K562 (cell line): ENCODE data around the gene AP4S1. TPM values are rescaled to one million over a fixed set of nuclear protein-coding genes. Genes with fewer than 3 reads are reported as not detected.
A peak's percentile ranks its signal among the peaks of the same experiment; 100 is the strongest.

Source experiments
- AFF1 ChIP-seq, 2 experiments: fragments of 450-650 bp; IDR thresholded peaks; 2 replicates each; pipeline ENCODE4 v1.6.1; 2018; ENCODE audit warnings: mild to moderate bottlenecking in 2 of 2, low read depth in 1 of 2; ENCODE audit not compliant: partially characterized antibody in 2 of 2
- ARNT ChIP-seq, 2 experiments: fragments of 450-650 bp; IDR thresholded peaks; 2 replicates each; pipeline ENCODE4 v1.6.1; 2016; ENCODE audit warnings: mild to moderate bottlenecking in 1 of 2
- EHMT2 ChIP-seq: fragments of 450-650 bp; IDR thresholded peaks from 2 replicates; pipeline ENCODE4 v1.6.1; 2018; ENCODE audit warnings: antibody characterized with exemption
- EP400 ChIP-seq: fragments of 450-650 bp; IDR thresholded peaks from 2 replicates; pipeline ENCODE4 v1.6.1; 2017; ENCODE audit warnings: antibody characterized with exemption, mild to moderate bottlenecking, moderate library complexity
- HMGN3 ChIP-seq: IDR thresholded peaks from 2 replicates; pipeline ENCODE4 v1.6.1; 2011; ENCODE audit warnings: borderline replicate concordance, low read depth, mild to moderate bottlenecking, mixed read lengths, low read length; ENCODE audit not compliant: insufficient read length; ENCODE audit errors: extremely low read depth
- LCOR ChIP-seq: sonication (generic); formaldehyde crosslinking; IDR thresholded peaks from 2 replicates; pipeline ENCODE4 v1.8.0; 2022; ENCODE audit warnings: mild to moderate bottlenecking, missing genetic modification reagents
- MYNN ChIP-seq, 2 experiments: sonication (generic); formaldehyde crosslinking in 1 of 2; IDR thresholded peaks; 2 replicates each; pipeline versions ENCODE4 v1.5.0 to v1.6.1; 2016 to 2020; ENCODE audit warnings: antibody characterized with exemption in 1 of 2, missing genetic modification reagents in 1 of 2
- NCOA4 ChIP-seq: fragments of 450-650 bp; IDR thresholded peaks from 2 replicates; pipeline ENCODE4 v1.6.1; 2018; ENCODE audit warnings: mild to moderate bottlenecking; ENCODE audit not compliant: partially characterized antibody
- NCOR1 ChIP-seq: fragments of 450-650 bp; IDR thresholded peaks from 2 replicates; pipeline ENCODE4 v1.6.1; 2016; ENCODE audit warnings: mild to moderate bottlenecking, moderate library complexity
- NRF1 ChIP-seq, 2 experiments: fragments of 450-650 bp; IDR thresholded peaks in 1 of 2; conservative IDR thresholded peaks in 1 of 2; 2 replicates each; pipeline ENCODE4 v1.6.1; 2014; ENCODE audit warnings: mild to moderate bottlenecking in 2 of 2
- RBBP5 ChIP-seq: fragments of 200-600 bp; sonication (generic); IDR thresholded peaks from 2 replicates; pipeline ENCODE4 v1.6.1; 2012; ENCODE audit warnings: borderline replicate concordance, mild to moderate bottlenecking, low read length, control low read depth, inconsistent platforms; ENCODE audit not compliant: insufficient read depth, poor library complexity, severe bottlenecking
- SIN3A ChIP-seq, 2 experiments: fragments of 150-350 bp in 1 of 2; IDR thresholded peaks; 2 replicates each; pipeline ENCODE4 v1.6.1; 2011 to 2016; ENCODE audit warnings: borderline replicate concordance in 2 of 2, low read depth in 2 of 2, low read length in 2 of 2, mild to moderate bottlenecking in 2 of 2, moderate library complexity in 2 of 2; ENCODE audit not compliant: control insufficient read depth in 1 of 2
- SUPT5H ChIP-seq: fragments of 450-650 bp; IDR thresholded peaks from 2 replicates; pipeline ENCODE4 v1.6.1; 2016
- ZNF134 ChIP-seq: fragments of 250-450 bp; sonication (Bioruptor Pico); conservative IDR thresholded peaks from 2 replicates; pipeline ENCODE4 v1.4.0; 2020
- polyA plus RNA-seq, 8 experiments: library from polyadenylated mRNA; depleted of rRNA in 4 of 8; stranded (reverse) in 5 of 8; unstranded in 3 of 8; fragments of >200 nt; fragmentation: Nextera tagmentation in 2 of 8; fragmentation: Illumina TruSeq in 1 of 8; extraction: Ambion mirVana in 2 of 8; extraction: Trizol in 1 of 8; gene quantifications; 2 replicates each; pipeline versions ENCODE4 v1.2.1 to v1.2.3, GENCODE V29; 2011 to 2014; ENCODE audit warnings: inconsistent platforms in 1 of 8, missing spikeins in 1 of 8
- total RNA-seq, 7 experiments: library from RNA; depleted of rRNA in 6 of 7; stranded (reverse); fragments of >200 nt in 6 of 7; fragmentation: Illumina TruSeq in 2 of 7; extraction: Trizol in 2 of 7; gene quantifications; 2 replicates each; pipeline versions ENCODE4 v1.2.1 to v1.2.3, GENCODE V29; 2011 to 2021; ENCODE audit warnings: low replicate concordance in 1 of 7
- TF ChIP-seq, protein P1 (sequence below): fragments of 250-450 bp; sonication (Bioruptor Pico); IDR thresholded peaks from 2 replicates; pipeline ENCODE4 v1.4.0; 2020; ENCODE audit warnings: borderline replicate concordance
- TF ChIP-seq, protein P2 (sequence below): fragments of 450-650 bp; IDR thresholded peaks from 2 replicates; pipeline ENCODE4 v1.6.1; 2016; ENCODE audit warnings: antibody characterized with exemption
- TF ChIP-seq, protein P3 (sequence below), 2 experiments: fragments of 450-650 bp; IDR thresholded peaks; 2 replicates each; pipeline ENCODE4 v1.6.1; 2016

AP4S1 gene
- total and polyA plus RNA-seq, 9 of the 15 experiments (the other 6 are each of a cell fraction or from before 2014, with no cell fraction given): 3.7 to 7.8 (median 5.9) TPM

DNA sequence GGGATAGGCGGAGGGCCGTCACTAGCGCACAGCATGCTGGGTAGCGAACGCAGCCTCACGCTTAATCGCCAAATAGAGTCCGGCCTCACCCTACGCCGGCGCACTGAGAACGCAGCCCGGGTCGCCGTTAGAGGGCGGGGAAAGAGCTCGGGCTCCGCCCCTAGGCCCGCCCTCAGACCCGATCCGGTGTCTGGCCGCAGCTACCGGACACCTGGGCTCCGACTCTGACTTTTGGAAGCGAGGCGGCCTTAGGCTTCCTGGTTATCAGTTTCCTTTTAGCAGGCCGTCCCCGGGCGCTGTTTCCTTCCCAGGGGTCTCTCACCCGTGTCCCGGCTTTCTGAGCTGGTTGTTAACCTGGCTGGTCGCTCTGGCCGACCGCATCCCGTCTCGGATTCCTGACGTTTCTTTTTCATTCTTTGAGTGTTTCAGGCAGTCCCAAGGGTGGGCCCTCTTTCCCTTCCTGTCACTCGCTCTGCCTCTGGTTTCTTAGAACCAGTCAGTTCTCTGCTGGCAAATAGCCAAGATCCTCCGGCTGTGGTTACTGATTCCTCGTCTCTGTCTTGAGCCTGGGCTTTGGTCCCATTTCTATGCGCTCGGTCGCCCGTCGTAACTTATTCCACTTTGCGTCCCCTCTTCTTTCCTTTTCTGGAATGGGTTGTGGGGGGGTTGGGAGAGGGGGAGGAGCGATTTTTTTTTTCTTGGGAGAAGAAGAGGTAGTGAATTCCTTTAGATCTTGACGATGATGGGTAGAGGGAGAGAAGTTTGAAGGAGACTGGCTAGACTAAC lies 1.2 kb downstream of the AP4S1 start (continued):
- TF ChIP-seq AFF1 (IDR thresholded peaks at IDR 0.05; ENCODE audit: low read depth in 1 of 2, partially characterized antibody in 2 of 2) (peak in 1 of 2 experiments; percentile 79), NRF1 (conservative IDR thresholded peaks at IDR 0.05 in 1 of 2, IDR thresholded peaks at IDR 0.05 in 1 of 2) (peak; percentile 94), LCOR (CRISPR knock-in tag) (0 out of 2 replicates have a peak, but pooled peaks have one; percentile 16), ZNF134 (CRISPR knock-in tag) (no peak), NCOA4 (peak; percentile 11), RBBP5 (peak; percentile 19), EHMT2 (peak; percentile 49; the same call in 1 of the 2 replicates), NCOR1 (peak; percentile 52), MYNN (IDR thresholded peaks at IDR 0.05) (peak; percentile 28; the same call in 1 of the 2 replicates), MYNN (CRISPR knock-in tag; IDR thresholded peaks at IDR 0.05) (no peak), ARNT (IDR thresholded peaks at IDR 0.05) (peak in 1 of 2 experiments; percentile 32; a peak in 2 of 4 replicates), SIN3A (IDR thresholded peaks at IDR 0.05; ENCODE audit: borderline replicate concordance in 2 of 2, control insufficient read depth in 1 of 2, low read depth in 2 of 2, low read length in 2 of 2) (peak in 1 of 2 experiments; percentile 17; a peak in 1 of 4 replicates), HMGN3 (peak; percentile 50), EP400 (peak; percentile 65), SUPT5H (peak; percentile 76; the same call in 1 of the 2 replicates)
- TF ChIP-seq, protein P1, sequence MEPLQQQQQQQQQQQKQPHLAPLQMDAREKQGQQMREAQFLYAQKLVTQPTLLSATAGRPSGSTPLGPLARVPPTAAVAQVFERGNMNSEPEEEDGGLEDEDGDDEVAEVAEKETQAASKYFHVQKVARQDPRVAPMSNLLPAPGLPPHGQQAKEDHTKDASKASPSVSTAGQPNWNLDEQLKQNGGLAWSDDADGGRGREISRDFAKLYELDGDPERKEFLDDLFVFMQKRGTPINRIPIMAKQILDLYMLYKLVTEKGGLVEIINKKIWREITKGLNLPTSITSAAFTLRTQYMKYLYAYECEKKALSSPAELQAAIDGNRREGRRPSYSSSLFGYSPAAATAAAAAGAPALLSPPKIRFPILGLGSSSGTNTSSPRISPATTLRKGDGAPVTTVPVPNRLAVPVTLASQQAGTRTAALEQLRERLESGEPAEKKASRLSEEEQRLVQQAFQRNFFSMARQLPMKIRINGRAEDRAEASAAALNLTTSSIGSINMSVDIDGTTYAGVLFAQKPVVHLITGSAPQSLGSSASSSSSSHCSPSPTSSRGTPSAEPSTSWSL (CRISPR knock-in tag): no peak
- TF ChIP-seq, protein P2, sequence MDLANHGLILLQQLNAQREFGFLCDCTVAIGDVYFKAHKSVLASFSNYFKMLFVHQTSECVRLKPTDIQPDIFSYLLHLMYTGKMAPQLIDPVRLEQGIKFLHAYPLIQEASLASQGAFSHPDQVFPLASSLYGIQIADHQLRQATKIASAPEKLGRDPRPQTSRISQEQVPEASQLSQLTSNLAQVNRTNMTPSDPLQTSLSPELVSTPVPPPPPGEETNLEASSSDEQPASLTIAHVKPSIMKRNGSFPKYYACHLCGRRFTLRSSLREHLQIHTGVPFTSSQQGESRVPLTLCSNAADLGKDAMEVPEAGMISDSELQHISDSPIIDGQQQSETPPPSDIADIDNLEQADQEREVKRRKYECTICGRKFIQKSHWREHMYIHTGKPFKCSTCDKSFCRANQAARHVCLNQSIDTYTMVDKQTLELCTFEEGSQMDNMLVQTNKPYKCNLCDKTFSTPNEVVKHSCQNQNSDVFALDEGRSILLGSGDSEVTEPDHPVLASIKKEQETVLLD: peak; percentile 48
- TF ChIP-seq, protein P3, sequence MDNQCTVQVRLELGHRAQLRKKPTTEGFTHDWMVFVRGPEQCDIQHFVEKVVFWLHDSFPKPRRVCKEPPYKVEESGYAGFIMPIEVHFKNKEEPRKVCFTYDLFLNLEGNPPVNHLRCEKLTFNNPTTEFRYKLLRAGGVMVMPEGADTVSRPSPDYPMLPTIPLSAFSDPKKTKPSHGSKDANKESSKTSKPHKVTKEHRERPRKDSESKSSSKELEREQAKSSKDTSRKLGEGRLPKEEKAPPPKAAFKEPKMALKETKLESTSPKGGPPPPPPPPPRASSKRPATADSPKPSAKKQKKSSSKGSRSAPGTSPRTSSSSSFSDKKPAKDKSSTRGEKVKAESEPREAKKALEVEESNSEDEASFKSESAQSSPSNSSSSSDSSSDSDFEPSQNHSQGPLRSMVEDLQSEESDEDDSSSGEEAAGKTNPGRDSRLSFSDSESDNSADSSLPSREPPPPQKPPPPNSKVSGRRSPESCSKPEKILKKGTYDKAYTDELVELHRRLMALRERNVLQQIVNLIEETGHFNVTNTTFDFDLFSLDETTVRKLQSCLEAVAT (IDR thresholded peaks at IDR 0.05): peak; percentile 55 to 89; a peak in 3 of 4 replicates
